ENCODE results near the gene UQCC3.
"Not testable (repeated sequence)": the region's sequence is repeated elsewhere in the genome, so short reads cannot be mapped to it uniquely, and the experiment has no call there.

Gene UQCC3

DNA sequence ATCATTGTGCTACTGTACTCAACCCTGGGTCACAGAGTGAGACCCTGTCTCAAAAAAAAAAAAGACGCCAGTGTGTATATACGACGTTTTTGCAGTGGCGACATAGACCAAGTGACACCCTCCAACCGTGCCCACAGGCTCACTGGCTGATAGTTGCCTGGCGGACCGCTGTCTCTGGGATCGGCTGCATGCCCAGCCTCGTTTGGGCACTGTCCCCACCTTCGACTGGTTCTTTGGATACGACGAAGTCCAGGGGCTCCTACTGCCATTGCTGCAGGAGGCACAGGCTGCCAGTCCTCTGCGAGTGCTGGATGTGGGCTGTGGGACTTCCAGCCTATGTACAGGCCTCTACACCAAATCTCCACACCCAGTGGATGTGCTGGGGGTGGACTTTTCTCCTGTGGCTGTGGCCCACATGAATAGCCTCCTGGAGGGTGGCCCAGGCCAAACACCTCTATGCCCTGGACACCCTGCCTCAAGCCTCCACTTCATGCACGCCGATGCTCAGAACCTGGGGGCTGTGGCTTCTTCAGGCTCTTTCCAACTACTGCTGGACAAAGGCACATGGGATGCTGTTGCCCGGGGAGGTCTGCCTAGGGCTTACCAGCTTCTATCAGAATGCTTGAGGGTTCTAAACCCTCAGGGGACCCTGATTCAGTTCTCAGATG, 5.1 kb upstream of the UQCC3 start:
- TF ChIP-seq, protein P1, sequence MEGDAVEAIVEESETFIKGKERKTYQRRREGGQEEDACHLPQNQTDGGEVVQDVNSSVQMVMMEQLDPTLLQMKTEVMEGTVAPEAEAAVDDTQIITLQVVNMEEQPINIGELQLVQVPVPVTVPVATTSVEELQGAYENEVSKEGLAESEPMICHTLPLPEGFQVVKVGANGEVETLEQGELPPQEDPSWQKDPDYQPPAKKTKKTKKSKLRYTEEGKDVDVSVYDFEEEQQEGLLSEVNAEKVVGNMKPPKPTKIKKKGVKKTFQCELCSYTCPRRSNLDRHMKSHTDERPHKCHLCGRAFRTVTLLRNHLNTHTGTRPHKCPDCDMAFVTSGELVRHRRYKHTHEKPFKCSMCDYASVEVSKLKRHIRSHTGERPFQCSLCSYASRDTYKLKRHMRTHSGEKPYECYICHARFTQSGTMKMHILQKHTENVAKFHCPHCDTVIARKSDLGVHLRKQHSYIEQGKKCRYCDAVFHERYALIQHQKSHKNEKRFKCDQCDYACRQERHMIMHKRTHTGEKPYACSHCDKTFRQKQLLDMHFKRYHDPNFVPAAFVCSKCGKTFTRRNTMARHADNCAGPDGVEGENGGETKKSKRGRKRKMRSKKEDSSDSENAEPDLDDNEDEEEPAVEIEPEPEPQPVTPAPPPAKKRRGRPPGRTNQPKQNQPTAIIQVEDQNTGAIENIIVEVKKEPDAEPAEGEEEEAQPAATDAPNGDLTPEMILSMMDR (IDR thresholded peaks at IDR 0.05; ENCODE audit: low read depth, low read length), result no peak
- no peak for DNase-seq (ENCODE audit: extremely low read depth, low read depth)

DNA sequence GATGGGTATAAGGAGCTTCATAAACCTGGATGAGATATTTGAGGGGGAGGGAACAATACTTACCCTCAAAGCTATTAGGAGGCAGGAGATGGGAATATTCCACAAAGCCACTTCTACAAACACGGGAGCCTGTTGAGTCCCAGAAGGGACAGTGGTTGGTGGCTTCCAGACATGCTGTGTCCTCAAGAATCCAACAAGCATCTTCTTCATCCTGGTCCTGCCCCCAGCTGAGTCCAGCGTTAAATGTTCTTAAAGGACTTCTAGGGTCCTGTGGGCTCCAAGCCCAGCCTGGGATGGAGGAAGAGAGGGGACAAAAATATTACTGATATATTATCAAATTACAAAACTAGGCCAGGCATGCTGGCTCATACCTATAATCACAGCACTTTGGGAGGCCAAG, 4.0 kb upstream of the UQCC3 start:
- TF ChIP-seq, protein P1 (IDR thresholded peaks at IDR 0.05; ENCODE audit: low read depth, low read length), result no peak
- no peak for DNase-seq (ENCODE audit: extremely low read depth, low read depth)

DNA sequence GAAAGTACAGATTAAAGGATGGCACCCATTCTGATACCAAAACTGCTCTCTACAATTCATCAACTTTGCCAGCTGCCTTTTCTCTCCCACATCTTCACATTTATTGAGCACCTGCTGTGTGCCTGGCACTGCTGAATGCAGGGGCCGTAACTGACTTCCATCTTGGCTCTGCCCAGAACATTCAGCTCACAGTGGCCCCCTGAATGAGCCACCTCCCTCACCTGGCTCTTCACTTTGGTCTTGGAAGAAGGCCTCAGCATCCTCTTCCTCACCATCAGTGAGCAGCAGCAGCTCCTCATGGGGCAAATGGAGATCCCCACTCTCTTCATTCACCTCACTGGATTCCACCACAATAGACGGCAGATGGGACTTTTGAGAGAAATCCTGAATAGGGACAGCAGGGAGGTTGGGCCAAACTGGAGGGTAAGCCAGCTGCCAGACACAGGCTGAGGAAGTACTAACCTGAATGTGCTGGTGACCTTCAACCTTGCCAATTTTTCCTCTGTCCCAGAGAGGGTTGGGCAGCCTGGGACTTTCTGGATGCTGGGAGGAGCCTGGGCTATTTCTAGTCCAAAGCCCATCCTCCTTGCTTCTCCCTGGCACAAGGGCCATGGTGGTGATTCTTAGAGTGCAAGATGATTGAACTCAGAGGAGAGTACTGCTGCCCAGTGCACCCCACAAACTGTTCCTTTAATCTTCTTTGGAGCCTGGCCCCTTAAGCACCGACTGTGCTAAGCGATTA, 1.9 kb upstream of the UQCC3 start:
- no peak for DNase-seq (ENCODE audit: extremely low read depth, low read depth)
- TF ChIP-seq, protein P1 (IDR thresholded peaks at IDR 0.05; ENCODE audit: low read depth, low read length), result no peak

DNA sequence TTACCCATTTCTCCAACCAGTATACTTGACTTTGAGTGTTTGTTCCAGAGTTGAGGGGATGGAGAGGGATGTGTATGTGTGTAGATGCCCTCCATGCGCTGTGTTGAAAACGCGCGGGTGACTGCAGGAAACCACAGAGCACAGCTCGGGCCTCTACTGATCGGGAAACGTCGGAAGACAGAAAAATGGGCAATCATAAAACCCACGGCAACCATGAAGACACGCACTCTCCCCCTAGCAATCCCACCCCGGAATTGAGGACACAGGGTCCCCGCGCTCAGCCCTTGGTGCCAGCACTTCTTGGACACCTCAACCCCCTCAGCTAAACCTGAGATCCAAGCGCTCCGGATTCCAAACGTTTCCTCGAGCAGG, 251 bp upstream of the UQCC3 start:
- TF ChIP-seq, protein P1 (IDR thresholded peaks at IDR 0.05; ENCODE audit: low read depth, low read length), result no peak
- no peak for DNase-seq (ENCODE audit: extremely low read depth, low read depth)

DNA sequence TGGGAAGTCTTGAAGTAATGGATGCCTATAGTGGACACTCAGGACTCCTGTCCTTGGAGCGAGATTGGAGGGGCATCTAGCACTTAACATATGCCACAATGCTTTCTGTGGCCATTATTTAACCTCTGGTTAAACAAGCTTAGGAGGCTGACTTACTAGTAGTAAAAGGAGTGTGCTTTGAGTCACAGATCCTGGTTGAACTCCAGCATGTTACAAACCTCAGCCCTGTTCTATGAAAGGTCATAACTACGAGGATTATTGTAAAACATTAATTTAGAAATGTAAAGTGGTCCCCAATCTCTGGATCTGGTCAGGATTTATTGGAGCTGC, 1.7 kb downstream of the UQCC3 start:
- no peak for DNase-seq (ENCODE audit: extremely low read depth, low read depth)
- TF ChIP-seq, protein P1 (IDR thresholded peaks at IDR 0.05; ENCODE audit: low read depth, low read length), result no peak

DNA sequence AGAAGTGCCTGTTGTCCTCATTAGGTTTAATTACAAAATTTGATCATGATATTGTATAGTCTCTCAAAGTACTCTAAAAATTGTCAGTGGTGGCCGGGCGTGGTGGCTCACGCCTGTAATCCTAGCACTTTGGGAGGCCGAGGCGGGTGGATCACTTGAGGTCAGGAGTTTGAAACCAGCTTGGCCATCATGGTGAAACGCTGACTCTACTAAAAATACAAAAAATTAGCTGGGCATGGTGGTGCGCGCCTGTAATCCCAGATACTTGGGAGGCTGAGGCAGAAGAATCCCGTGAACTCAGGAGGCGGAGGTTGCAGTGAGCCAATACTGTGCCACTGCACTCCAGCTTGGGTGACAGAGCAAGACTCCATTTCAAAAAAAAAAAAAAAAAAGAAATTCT, 3.9 kb downstream of the UQCC3 start:
- DNase-seq (ENCODE audit: extremely low read depth, low read depth), result not testable (repeated sequence)

DNA sequence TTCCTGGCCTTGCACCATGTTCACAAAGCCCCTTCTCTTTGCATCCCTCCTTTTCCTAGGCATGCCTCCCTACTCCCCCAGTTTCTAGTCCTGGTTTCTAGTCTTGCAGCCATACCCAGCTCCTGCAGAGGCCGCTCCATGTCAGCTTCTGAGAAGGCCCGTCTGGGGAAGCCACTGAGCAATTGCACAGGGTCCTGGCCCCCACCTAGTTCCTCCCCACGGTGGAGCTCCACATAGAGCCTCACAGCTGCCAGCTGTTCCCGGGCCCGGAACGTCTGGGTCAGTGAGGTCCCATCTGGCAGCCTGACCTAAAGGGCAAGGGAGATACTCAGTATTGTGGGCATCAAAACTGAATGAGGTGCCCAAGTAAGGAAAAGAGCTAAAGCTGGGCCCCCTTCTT, 5.2 kb downstream of the UQCC3 start:
- no peak for DNase-seq (ENCODE audit: extremely low read depth, low read depth)
- TF ChIP-seq, protein P1 (IDR thresholded peaks at IDR 0.05; ENCODE audit: low read depth, low read length), result no peak

DNA sequence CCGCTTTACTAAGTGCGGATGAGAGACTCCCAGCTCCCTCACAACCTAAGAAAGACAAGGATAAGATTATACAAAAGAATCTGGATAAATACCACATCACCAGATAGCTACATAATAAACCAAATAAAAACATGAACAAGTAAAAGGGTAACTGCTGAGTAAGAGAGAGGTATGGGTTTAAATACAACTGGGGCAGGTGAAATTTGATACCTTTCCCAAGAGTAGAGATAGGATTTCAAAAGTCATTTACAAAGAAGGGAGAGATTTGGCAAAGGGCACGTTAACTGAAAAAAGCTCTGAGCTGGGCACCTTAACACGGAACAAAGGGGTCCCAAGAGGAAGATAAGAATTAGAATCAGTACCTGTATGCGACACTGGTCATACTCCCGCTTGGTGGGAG, 5.7 kb downstream of the UQCC3 start:
- TF ChIP-seq, protein P1 (IDR thresholded peaks at IDR 0.05; ENCODE audit: low read depth, low read length), result no peak
- no peak for DNase-seq (ENCODE audit: extremely low read depth, low read depth)
